GM21723 (cell line): ENCODE results near the gene INPP5J.
"Not testable (repeated sequence)": the region's sequence is repeated elsewhere in the genome, so short reads cannot be mapped to it uniquely, and the experiment has no call there.

Source experiments
- ATAC-seq: cut with Tn5 transposase; IDR thresholded peaks from one replicate; pipeline ENCODE4 v1.9.1; 2021; ENCODE audit warnings: mild to moderate bottlenecking, moderate library complexity; ENCODE audit not compliant: unreplicated experiment

The INPP5J gene

DNA sequence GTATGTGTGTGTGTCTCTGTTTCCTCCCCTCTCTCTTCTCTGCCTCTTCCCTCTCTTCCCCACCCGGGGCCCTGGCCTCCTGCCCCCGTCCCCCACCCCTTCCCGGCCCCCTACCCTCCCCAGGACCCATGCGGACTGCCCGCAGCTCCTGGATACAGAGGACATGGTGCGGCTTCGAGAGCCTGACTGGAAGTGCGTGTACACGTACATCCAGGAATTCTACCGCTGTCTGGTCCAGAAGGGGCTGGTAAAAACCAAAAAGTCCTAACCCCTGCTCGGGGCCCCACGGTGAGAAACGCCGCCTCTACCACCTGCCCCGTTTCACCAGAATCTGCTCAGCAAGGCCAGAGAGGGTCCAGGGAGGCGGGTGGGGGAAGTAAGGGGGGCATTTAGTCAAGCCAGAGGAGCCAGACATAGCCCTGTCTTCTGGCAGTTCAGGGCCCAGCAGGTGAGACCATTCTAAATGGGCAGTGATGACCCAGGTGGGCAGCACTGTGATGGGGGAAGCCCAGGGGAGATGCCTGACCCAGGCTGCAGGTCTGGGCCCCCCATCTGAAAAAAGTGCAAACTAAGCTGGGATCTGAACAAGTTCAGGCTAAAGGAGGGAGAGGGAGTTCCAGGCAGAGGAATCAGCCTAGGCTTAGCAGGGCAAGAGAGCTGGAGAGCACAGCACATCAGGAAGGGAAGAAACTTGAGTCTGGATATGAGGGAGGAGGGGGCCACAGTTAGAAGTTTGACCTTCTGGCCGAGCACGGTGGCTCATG is 21.8 kb upstream of the INPP5J start:
- no peak for ATAC-seq

DNA sequence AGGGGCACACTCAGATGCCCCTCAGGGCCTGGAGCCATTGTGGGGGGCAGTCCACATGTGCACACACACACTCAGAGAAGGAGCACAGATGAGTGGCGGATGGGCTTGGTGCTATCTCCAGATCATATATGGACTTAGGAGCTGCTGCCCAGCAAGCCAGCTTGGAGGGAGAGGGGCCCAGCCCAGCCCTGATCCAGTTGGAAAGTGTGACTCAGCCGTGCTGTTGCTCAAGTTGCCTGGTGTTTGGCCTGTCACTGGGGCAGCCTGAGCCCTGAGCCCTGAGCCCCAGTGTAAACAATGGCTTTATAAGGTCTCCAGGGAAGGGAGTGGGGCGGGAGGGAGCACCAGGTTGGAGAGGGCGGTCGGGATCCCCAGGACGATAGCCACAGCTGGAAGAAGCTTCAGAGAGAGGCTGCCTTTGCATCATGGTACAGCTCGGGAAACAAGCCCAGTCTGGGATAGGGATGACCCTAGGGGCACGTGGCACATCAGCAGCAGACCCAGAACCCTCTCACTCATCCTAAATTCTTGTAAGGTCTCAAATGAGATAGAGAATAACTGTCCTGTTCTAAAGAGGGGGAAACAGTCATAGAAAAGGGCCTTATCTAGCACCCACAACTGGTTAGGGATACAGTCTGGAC is 20.2 kb upstream of the INPP5J start:
- ATAC-seq, result no peak

DNA sequence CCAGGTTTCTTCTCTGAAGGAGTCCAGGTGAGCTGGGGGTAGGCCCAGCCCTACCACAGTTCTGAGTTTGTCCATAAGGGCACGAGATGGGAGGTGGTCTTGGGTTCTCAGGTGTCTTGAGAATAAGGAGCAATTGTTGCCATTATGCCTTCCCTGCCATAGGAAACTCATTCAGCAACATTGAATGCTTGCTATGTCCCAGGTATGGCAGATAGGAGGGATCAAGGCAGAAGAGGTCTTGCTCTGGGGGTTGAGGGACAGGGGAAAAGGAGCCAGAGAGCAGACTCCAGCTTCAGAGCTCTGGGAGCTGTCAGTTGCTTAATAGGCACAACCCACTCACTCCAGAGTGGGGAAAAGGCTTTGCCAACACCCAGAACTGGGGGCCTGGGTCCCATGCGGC is 19.7 kb upstream of the INPP5J start:
- no peak for ATAC-seq

DNA sequence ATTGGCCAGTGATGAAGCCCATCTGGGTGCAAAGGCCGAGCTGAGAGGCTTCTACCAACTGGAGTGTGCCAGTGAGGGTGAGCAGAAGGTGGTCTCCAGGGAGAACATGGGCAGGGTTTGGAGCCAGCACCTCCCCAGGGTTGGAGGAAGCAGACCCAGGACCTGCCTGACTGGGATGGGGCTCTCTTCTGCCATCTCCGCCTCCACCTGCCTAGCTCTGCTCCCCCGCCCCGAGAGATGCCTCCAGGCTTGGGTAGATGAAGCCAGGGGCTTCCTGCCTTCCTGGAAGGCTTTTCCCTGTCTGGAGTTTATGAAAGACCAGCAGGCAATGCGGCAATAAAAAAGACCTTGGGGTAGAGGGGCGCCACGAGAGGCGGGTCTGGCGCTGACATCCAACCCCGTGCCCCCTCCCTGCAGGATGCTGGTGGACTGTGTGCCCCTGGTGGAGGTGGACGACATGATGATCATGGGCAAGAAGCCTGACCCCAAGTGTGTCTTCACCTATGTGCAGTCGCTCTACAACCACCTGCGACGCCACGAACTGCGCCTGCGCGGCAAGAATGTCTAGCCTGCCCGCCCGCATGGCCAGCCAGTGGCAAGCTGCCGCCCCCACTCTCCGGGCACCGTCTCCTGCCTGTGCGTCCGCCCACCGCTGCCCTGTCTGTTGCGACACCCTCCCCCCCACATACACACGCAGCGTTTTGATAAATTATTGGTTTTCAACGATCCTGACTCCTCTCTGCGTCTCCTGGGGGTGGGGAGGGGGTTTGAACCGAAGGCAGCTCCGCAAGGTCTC is 18.7 kb upstream of the INPP5J start:
- no peak for ATAC-seq

DNA sequence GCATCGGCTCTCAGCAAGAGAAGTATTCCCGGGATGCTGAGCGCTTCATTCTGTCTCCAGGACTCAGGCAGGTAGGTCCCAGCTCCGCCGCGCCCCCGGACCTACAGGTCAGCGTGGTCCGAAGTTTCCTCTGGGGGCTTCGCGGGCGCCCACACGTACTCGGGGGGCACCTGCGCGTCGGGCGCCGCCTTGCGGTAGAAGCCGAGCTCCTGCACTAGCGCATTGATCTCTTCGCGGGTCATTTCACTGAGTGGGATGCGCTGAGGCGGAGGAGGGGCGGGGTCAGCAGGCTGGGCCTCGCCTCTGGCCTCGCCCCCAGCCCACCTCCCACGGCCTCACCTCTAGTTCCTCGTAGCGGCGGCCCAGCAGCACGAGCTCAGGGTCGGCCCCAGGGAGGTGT is 17.9 kb upstream of the INPP5J start:
- no peak for ATAC-seq

DNA sequence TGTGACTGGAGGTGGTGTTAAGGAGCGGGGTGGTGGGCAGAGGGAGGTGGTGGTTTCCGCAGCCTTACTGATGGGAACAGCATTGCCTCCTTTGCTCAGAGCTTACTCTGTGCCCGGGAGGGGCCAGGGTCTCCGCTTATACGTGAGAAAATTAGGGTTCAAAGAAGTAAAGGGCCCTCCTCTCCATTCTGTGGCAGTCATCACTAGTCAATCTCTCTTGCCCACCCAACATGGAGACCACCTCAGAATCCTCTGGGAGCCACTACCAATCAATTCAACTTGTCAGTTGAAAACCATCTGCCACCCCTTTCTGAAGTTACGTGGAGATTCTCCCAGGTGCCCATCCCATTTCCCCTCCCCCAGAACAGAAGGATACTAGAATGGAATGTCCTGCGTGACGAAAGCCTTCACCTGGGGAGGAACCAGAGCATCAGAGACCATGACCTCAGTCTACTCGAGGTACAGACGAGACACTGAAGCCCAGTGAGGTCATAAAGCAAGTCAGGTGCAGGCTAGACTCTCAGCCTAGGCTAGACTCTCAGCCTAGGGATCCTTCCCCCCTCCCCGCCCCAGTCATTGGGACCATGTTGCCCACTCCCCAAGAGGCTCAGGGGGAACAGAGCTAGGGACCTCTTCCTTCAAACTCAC is 17.4 kb upstream of the INPP5J start:
- no peak for ATAC-seq

DNA sequence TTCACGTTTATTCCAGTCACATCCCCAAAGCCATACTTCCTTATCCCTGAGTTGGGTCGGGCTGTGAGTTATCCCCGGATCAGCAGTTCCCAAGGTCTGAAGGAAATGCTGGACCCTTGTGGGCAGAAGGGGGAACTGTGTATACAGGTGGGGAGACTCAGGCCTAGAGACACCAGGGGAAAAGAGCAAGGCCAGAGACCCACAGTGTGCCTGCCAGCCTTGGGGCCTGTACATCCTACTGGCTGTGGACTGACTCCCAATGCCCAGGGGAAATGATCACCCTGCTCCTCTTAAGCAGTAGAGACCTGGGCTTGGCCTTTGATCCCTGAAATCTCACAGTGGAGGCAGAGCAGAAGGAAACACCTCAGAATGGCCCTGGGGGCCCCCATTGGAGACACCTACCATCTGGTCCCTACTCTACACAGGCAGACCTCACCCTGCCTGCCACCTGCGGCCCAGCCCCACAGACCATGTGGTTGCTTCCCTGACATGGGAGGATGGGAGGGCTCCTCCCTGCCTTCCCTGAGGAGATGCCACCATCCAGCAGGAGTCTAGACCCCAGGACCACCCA is 16.7 kb upstream of the INPP5J start:
- ATAC-seq, result no peak

DNA sequence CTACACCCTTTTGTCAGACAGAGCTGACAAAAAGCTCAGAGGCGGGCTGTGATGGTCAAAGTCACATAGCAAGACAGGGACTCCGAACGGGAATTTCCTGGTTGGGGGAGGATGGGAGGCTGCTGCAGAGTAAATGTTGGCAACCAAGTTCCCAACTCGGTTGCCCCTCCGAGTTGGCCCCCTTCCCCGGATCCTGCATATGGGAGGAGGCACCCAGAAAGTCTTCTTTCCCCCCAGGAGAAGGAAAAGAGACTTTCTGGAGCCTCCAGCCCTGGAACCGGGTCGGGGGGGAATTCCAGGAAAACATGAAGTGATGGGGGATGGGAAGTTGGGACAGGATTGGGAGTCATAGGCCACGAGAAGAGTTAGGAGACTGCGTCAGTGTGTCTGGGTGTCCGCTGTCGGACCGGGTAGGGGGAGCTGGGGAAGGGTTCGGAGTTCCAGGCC is 16.0 kb upstream of the INPP5J start:
- ATAC-seq, result no peak

DNA sequence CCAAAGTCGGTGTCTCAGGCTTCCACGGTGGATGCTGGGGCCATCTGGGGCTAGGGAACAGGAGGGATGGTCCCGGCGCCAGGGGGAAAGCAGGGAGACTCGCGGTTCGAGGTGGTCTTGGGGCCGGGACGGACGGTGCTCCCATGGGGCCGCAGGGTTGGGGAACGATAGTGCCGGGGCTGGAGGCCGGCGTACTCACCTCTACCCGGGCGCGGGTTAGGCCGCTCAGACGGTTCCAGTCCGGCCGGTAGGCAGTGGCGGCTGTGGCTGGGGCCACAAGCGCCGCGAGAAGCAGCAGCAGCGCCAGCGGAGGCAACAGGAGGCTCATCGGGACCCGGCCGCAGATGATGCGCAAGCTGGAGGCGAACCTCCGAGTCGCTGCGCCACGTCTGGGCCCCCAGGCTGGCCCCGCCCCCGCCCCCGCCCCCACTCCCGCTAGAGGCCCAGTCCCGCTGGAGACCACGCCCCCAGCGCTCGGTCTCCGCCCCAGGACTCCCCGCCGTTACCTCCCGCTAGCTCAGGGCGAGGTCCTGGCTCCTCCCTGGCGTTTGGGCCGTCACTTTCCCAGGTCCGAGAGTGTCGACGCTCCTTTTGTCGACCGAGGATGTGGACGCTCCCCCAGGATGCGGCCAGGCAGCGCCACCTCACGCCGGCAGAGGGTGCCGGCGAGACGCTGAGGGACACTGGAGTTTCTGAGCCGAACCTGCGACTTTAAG is 15.4 kb upstream of the INPP5J start, which contains the start of gene SELENOM:
Gene SELENOM (minus strand): TSS at position 391 of the 716 bp plus-strand sequence. CDS start 63 bp downstream, at position 328.
- peak; percentile 82 for ATAC-seq

DNA sequence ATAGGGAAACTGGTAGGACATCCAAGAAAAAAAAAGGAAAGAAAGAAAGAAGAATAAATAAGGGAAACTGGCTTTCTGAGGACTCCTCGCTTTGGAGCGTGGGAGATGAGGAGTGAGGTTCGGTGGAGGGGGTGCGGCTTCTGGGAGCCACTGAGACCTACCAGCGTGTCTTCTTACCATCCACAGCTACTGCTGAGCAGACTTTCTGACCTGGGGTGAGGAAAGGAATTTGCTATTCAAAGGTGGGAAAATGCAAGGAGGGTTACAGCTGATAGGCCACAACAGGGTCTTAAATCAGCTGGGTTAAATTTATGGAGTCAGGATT is 14.9 kb upstream of the INPP5J start:
- peak; percentile 27 for ATAC-seq

DNA sequence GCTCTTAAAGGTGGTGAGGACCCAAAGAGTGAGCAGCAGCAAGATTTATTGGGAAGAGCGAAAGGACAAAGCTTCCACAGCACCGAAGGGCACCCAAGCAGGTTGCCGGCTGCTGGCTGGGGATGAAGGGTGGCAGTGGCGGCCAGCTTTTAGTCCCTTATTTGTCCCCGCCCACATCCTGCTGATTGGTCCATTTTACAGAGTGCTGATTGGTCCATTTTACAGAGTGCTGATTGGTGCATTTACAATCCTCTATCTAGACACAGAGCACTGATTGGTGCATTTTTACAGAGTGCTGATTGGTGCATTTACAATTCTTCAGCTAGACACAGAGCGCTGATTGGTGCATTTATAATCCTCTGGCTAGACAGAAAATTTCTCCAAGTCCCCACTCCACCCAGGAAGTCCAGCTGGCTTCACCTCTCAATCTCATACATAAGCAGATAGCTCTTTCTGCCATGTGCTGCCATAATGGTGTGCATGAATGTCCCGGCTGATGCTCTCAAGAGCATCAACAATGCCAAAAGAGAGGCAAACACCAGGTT is 10.1 kb upstream of the INPP5J start:
- not testable (repeated sequence) for ATAC-seq

DNA sequence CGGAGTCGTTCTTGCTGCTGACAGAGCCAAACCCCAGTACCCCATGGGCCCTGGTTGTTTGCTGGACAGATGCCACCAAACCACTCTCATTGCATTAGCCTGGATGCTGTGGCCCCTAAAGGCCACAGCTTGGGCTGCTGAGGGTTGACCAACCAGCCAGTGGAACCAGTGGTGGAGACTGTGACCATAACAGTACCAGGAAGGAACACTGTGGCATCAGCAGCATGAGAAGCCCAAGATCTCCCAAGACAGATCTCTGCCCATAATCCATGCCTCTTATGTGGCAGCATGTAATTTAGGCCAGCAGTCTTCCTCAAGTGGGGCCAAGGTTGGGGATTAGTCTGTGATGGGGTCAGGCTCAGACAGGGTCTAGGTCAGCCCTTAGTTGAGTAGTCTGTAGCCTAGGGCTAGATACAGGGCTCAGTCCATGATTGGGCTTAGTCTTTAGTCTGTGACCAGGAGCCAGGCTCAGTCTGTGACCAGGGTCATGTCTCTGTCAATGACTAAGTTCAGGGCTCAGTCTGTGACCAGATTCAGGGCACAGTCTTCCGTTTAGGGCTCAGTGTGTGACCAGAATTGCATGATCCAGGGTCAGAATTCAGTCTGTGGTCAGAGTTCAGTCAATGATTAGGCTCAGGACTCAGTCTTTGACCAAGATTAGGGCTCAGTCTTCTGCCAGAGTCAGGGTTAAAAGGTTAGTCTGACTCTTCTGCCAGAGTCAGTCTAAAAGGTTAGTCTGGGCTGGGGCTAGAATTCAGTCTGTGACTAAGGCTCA is 4.5 kb upstream of the INPP5J start:
- no peak for ATAC-seq

DNA sequence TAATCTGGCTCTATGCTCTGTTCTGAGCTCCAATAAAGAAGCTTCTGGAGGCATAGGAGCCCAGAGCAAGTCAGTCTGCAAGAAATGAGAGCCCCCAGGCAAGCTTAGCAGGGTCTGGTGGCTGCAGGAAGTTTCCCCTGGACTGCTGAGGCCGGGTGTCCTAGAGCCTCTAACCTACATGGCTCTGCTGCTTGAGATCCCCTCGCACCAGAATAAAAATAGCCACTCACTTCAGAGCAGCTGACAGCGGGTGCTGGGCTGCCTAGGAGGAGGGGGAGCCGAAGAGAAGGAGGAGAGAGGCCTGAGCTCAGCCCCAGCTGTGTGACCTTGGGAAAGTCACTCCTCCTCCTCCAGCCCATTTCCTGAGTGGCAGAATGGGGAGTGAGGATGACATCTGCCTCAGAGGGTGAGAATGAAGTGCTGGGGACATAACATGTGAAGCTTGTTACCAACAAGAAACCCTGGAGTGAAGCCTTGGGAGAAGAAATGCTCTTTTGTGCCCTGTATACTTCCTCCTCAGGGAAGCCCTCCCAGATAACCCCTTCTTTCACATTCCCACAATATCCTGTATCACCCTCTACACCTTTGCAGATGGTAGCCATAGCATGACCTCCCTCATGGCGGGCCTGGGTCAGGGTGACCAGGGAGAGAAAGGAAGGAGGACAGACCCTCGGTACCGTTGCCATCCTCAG is 3.6 kb upstream of the INPP5J start:
- ATAC-seq, result no peak

DNA sequence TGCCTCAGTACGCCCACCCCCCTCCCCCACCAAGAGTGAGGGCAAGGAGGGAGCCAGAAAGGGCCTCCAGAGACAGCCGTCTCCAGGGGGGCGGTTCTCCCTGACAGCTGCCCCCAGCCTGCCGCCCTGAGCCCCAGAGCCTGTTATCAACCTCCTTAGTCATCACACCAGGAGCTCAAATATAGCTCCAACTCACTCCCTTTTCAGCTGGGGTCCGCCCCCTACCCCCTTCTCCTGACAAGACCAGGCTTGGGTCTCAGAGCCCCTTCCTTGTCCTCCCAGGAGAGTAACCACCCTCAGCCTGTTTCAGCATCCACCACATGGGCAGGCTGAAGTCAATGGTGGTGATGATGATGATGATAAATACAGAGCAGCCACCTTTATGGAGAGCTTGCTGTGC is 2.5 kb upstream of the INPP5J start:
- no peak for ATAC-seq

DNA sequence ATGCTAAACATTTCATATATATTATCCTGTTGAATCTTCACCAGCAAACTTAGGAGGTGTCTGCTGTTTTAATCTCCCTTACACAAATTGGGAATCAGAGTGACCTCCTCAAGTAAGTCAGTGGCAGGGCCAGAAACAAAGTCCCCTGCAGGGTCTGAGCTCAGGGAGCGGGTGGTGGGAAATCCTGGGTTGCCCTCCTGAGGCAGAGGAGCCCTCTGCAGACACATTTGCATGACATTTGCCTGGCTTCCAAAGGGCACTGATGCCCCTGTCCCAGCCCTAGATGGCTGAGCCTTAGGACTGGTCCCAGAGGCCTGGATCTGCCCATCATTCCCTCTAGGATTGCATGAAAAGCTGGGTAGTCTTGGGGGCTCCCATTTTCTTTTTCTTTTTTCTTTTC is 2.1 kb upstream of the INPP5J start:
- no peak for ATAC-seq

DNA sequence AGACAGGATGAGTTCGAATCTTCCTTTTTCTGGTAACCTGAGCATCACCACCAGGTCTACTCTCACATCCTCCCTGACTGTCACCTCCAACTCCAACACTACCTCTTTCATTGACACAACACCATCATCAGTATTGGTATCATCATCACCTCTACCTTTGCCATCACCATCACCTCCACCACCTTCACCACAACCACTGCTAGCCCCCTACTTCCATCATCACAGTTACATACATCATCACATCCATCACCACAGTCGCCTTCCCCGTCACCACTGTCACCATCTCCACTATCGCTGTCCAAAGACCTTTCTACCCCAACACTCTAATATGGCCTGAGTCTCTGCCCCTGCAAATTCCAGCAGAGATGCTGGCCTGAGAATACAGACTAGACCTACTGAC is 1.4 kb upstream of the INPP5J start:
- no peak for ATAC-seq

DNA sequence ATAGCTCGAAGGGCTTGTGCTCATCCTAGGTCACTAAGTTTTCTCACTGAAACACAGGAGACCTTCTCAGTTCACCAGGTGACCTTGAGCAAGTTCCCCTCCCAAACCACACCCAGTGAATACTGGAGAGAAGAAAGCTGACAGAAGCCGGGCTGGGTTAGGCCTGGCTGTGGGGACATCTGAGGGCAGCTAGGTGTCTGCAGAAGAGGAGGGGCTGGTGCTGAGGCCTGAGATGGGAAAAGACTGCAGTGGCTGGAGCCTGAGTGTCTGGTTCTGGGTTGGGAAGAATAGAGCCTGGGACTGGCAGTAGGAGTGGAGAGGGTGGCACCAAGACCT is 602 bp upstream of the INPP5J start:
- ATAC-seq, result no peak

DNA sequence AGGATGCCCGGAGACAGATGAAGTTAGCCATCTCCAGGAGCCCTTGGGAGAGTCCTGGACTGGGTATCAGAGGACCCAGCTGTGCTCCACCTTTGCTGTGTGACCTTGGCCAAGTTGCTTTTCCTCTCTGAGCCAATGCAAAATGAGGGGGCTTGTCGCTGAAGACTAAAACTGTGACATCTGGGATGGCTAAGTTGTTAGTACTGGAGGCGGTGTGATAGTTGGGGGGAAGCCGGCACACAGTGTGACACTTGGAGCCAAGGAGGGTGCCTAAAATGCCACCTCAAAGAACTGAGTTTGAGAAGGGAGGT is 481 bp downstream of the INPP5J start:
- no peak for ATAC-seq

DNA sequence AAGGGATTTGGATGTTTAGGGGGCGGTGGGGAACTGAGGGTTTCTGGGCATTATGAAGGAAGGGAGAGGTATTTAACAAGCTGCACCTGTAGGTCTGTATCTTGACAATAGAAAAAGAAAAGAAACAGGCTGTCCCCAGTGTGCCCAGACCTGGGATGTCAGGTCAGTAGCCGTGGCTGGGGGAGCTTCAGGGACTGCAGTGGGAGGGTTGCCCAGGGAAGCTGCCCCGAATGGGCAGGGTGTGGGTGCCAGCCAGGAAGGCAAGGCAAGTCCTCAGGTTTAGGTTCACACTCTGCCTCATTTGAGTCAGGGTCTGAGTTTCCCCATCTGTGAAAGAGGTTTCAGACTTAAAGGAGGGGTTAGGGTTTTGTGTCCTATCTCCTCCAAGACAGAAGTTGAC is 1.5 kb downstream of the INPP5J start:
- no peak for ATAC-seq
